ENCODE data around the gene CDH16.

CDH16 gene

GRCh38 chr16:66917741-66918140, 944 bp downstream of the CDH16 start:
- Histone ChIP-seq H3K36me3 (ENCODE audit: insufficient read depth, low read length) (no peaks in the 10 kb centered on the region), H4K20me1 (ENCODE audit: insufficient read depth, low read length, poor library complexity, severe bottlenecking) (no peaks in the 10 kb centered on the region), H3K9me2 (replicated peaks; ENCODE audit: low read depth, low read length) (no peaks in the 10 kb centered on the region), H3K79me2 (ENCODE audit: insufficient read depth, low read length) (no peaks in the 10 kb centered on the region), H3K9ac (ENCODE audit: low read depth, low read length, poor library complexity, severe bottlenecking) (no peak overlapping the region), H3F3A (ENCODE audit: low read depth) (no peaks in the 10 kb centered on the region), H3K4me1 (ENCODE audit: insufficient read depth, low read length, poor library complexity, severe bottlenecking) (no peaks in the 10 kb centered on the region), H2AFZ (ENCODE audit: low read length) (no peak overlapping the region), H3K4me2 (ENCODE audit: low read depth, low read length, poor library complexity, severe bottlenecking) (no peak overlapping the region), H3K9me3 (ENCODE audit: insufficient read depth, low read depth, low read length) (no peaks in the 10 kb centered on the region), H3K27me3 (ENCODE audit: insufficient read depth, low read length, poor library complexity, severe bottlenecking) (no peaks in the 10 kb centered on the region), H3K4me3 (ENCODE audit: low read length, poor library complexity, severe bottlenecking) (no peak overlapping the region)
- TF ChIP-seq CTCF (conservative IDR thresholded peaks at IDR 0.05; ENCODE audit: low read length) = no peak
- TF ChIP-seq EZH2phosphoT487 (IDR thresholded peaks at IDR 0.05; ENCODE audit: borderline replicate concordance) = no peak

- H3K27me3 ChIP-seq (ENCODE audit: insufficient read depth, low read length, poor library complexity, severe bottlenecking) = no peaks in the 10 kb centered on the region
- H3K4me2 ChIP-seq (ENCODE audit: low read depth, low read length, poor library complexity, severe bottlenecking) = no peak overlapping the region
- H3K9me2 ChIP-seq (replicated peaks; ENCODE audit: low read depth, low read length) = no peaks in the 10 kb centered on the region
- no peaks in the 10 kb centered on the region for H3K4me1 ChIP-seq (ENCODE audit: insufficient read depth, low read length, poor library complexity, severe bottlenecking)
- H2AFZ ChIP-seq (ENCODE audit: low read length) = no peak overlapping the region
- TF ChIP-seq EZH2phosphoT487 (IDR thresholded peaks at IDR 0.05; ENCODE audit: borderline replicate concordance) = no peak
- no peak for TF ChIP-seq CTCF (conservative IDR thresholded peaks at IDR 0.05; ENCODE audit: low read length)
- H3K9me3 ChIP-seq (ENCODE audit: insufficient read depth, low read depth, low read length) = no peaks in the 10 kb centered on the region
- no peaks in the 10 kb centered on the region for H4K20me1 ChIP-seq (ENCODE audit: insufficient read depth, low read length, poor library complexity, severe bottlenecking)
- H3K79me2 ChIP-seq (ENCODE audit: insufficient read depth, low read length) = no peaks in the 10 kb centered on the region
- no peaks in the 10 kb centered on the region for H3K36me3 ChIP-seq (ENCODE audit: insufficient read depth, low read length)
- no peaks in the 10 kb centered on the region for H3F3A ChIP-seq (ENCODE audit: low read depth)
- H3K9ac ChIP-seq (ENCODE audit: low read depth, low read length, poor library complexity, severe bottlenecking) = no peak overlapping the region
- H3K4me3 ChIP-seq (ENCODE audit: low read length, poor library complexity, severe bottlenecking) = no peak overlapping the region
These were observed 2.2 kb downstream of the CDH16 start for GRCh38 chr16:66916518-66916917.

- Histone ChIP-seq H3F3A (ENCODE audit: low read depth) (no peaks in the 10 kb centered on the region), H3K27me3 (ENCODE audit: insufficient read depth, low read length, poor library complexity, severe bottlenecking) (no peaks in the 10 kb centered on the region), H3K9ac (ENCODE audit: low read depth, low read length, poor library complexity, severe bottlenecking) (no peak overlapping the region), H3K9me3 (ENCODE audit: insufficient read depth, low read depth, low read length) (no peaks in the 10 kb centered on the region), H3K36me3 (ENCODE audit: insufficient read depth, low read length) (no peaks in the 10 kb centered on the region), H4K20me1 (ENCODE audit: insufficient read depth, low read length, poor library complexity, severe bottlenecking) (no peaks in the 10 kb centered on the region), H3K4me2 (ENCODE audit: low read depth, low read length, poor library complexity, severe bottlenecking) (no peak overlapping the region), H3K4me1 (ENCODE audit: insufficient read depth, low read length, poor library complexity, severe bottlenecking) (no peaks in the 10 kb centered on the region), H2AFZ (ENCODE audit: low read length) (no peak overlapping the region), H3K9me2 (replicated peaks; ENCODE audit: low read depth, low read length) (no peaks in the 10 kb centered on the region), H3K79me2 (ENCODE audit: insufficient read depth, low read length) (no peaks in the 10 kb centered on the region), H3K4me3 (ENCODE audit: low read length, poor library complexity, severe bottlenecking) (no peak overlapping the region)
- TF ChIP-seq EZH2phosphoT487 (IDR thresholded peaks at IDR 0.05; ENCODE audit: borderline replicate concordance) (no peak), CTCF (conservative IDR thresholded peaks at IDR 0.05; ENCODE audit: low read length) (no peak)
These were observed 3.6 kb downstream of the CDH16 start for GRCh38 chr16:66915041-66915440.

All from Loucy (cell line).